SK-N-MC (cell line): ENCODE results near the gene AGPAT2.

Experiments used
- EZH2 ChIP-seq: fragments of 200-600 bp; sonication (generic); IDR thresholded peaks from one replicate; pipeline ENCODE4 v1.6.1; 2017; ENCODE audit warnings: antibody characterized with exemption
- POLR2AphosphoS5 ChIP-seq: IDR thresholded peaks from 2 replicates; pipeline ENCODE4 v1.6.1; 2012; ENCODE audit warnings: mild to moderate bottlenecking, low read depth, low read length, borderline replicate concordance

- TF ChIP-seq POLR2AphosphoS5 (no peak), EZH2 (no peak)
Measured at GRCh38 chr9:136735812-136736480, 48.7 kb upstream of the AGPAT2 start.
